K562 (cell line): Measurements from ENCODE around the gene PPOX. TPM values are rescaled to one million over a fixed set of nuclear protein-coding genes. Genes with fewer than 3 reads are reported as not detected.

Source experiments
- BACH1 ChIP-seq: fragments of 200-800 bp; sonication (Bioruptor generic); IDR thresholded peaks from 2 replicates; pipeline ENCODE4 v1.6.1; 2016; ENCODE audit warnings: missing genetic modification characterization, missing compliant biosample characterization
- BRF2 ChIP-seq: IDR thresholded peaks from 3 replicates; pipeline ENCODE4 v1.6.1; 2011; ENCODE audit warnings: borderline replicate concordance, mild to moderate bottlenecking; ENCODE audit not compliant: insufficient read length, insufficient read depth
- CBX8 ChIP-seq: fragments of 200-600 bp; sonication (generic); IDR thresholded peaks from 2 replicates; pipeline ENCODE4 v1.6.1; 2012; ENCODE audit warnings: borderline replicate concordance, mixed run types, low read depth, mild to moderate bottlenecking, moderate library complexity, mixed read lengths, low read length, control low read depth, inconsistent platforms; ENCODE audit not compliant: poor library complexity, severe bottlenecking; ENCODE audit errors: extremely low read depth
- GATAD2A ChIP-seq: fragments of 450-650 bp; IDR thresholded peaks from 2 replicates; pipeline ENCODE4 v1.6.1; 2017
- NR0B1 ChIP-seq: fragments of 450-650 bp; IDR thresholded peaks from one replicate; pipeline ENCODE4 v1.6.1; 2018; ENCODE audit warnings: mild to moderate bottlenecking, moderate library complexity; ENCODE audit not compliant: partially characterized antibody
- STAT6 ChIP-seq: sonication (generic); formaldehyde crosslinking; IDR thresholded peaks from 2 replicates; pipeline ENCODE4 v1.8.1; 2023; ENCODE audit warnings: mild to moderate bottlenecking, missing genetic modification reagents
- TCF7L2 ChIP-seq: fragments of 150-350 bp; IDR thresholded peaks from 2 replicates; pipeline ENCODE4 v1.6.1; 2016; ENCODE audit warnings: low read depth, mild to moderate bottlenecking, low read length, moderate library complexity
- THAP12 ChIP-seq: fragments of 250-450 bp; sonication (Bioruptor Pico); IDR thresholded peaks from 2 replicates; pipeline ENCODE4 v1.9.0; 2021; ENCODE audit warnings: mild to moderate bottlenecking, inconsistent platforms
- ZNF655 ChIP-seq: fragments of 250-450 bp; sonication (Bioruptor Pico); IDR thresholded peaks from 2 replicates; pipeline ENCODE4 v1.5.0; 2021
- polyA plus RNA-seq, 8 experiments: library from polyadenylated mRNA; depleted of rRNA in 4 of 8; stranded (reverse) in 5 of 8; unstranded in 3 of 8; fragments of >200 nt; fragmentation: Nextera tagmentation in 2 of 8; fragmentation: Illumina TruSeq in 1 of 8; extraction: Ambion mirVana in 2 of 8; extraction: Trizol in 1 of 8; gene quantifications; 2 replicates each; pipeline versions ENCODE4 v1.2.1 to v1.2.3, GENCODE V29; 2011 to 2014; ENCODE audit warnings: inconsistent platforms in 1 of 8, missing spikeins in 1 of 8
- total RNA-seq, 7 experiments: library from RNA; depleted of rRNA in 6 of 7; stranded (reverse); fragments of >200 nt in 6 of 7; fragmentation: Illumina TruSeq in 2 of 7; extraction: Trizol in 2 of 7; gene quantifications; 2 replicates each; pipeline versions ENCODE4 v1.2.1 to v1.2.3, GENCODE V29; 2011 to 2021; ENCODE audit warnings: low replicate concordance in 1 of 7

The PPOX gene
- total and polyA plus RNA-seq, 9 of the 15 experiments (the other 6 are each of a cell fraction or from before 2014, with no cell fraction given): 17.0 to 57.1 (median 38.9) TPM

GRCh38 chr1:161153682-161154337 is 12.4 kb upstream of the PPOX start, which contains the start of gene UFC1 (continued):
- TF ChIP-seq STAT6 (CRISPR knock-in tag): no peak
- TF ChIP-seq THAP12 (CRISPR knock-in tag): no peak
- peak; percentile 40; the same call in 1 of the 2 replicates for TF ChIP-seq BACH1 (tag)
- TF ChIP-seq NR0B1: no peak
- TF ChIP-seq GATAD2A: no peak
- no peak for TF ChIP-seq ZNF655 (CRISPR knock-in tag)
- TF ChIP-seq BRF2: no peak
- no peak for TF ChIP-seq CBX8
- 0 out of 2 replicates have a peak, but pooled peaks have one; percentile 35 for TF ChIP-seq TCF7L2
